ENCODE data around the gene NFE2L2. TPM values are rescaled to one million over a fixed set of nuclear protein-coding genes. Genes with fewer than 3 reads are reported as not detected.
A peak's percentile ranks its signal among the peaks of the same experiment; 100 is the strongest.
"Not testable (repeated sequence)": the region's sequence is repeated elsewhere in the genome, so short reads cannot be mapped to it uniquely, and the experiment has no call there.

Gene NFE2L2
- total RNA-seq, 3 donors from 2014 or later (not counting 1 experiment from before 2014, with no cell fraction given) = 76.0 to 99.8 (median 84.6) TPM

- Histone ChIP-seq H3K4me3 (ENCODE audit: low read length) (no peak overlapping the region), H3K36me3 (ENCODE audit: control insufficient read depth, insufficient read depth, low read length) (peaks cover 69% of the 10 kb centered on the region), H3K9me3 (ENCODE audit: control insufficient read depth, insufficient read depth, low read length) (no peaks in the 10 kb centered on the region), H3K27ac (ENCODE audit: low read length) (no peak overlapping the region), H3K4me1 (ENCODE audit: control insufficient read depth, insufficient read depth, low read length) (no peaks in the 10 kb centered on the region), H3K27me3 (ENCODE audit: control insufficient read depth, insufficient read depth, low read length) (no peaks in the 10 kb centered on the region)
- ATAC-seq = peak in 1 of 3 donors; percentile 5
- intact Hi-C loops (cut with micrococcal nuclease) = no loop called here
- no peaks in the 10 kb centered on the region for H3K9me3 Mint-ChIP-seq
- TF ChIP-seq CTCF (IDR thresholded peaks at IDR 0.05) = no peak
- H3K36me3 Mint-ChIP-seq = peaks cover 25% of the 10 kb centered on the region
- DNase-seq = no peak
- 97% methylated on average over 3 of the region's 3 CpGs for WGBS (ENCODE audit: insufficient coverage)
- H3K27me3 Mint-ChIP-seq (ENCODE audit: low read depth in 2 of 2) = no peaks in the 10 kb centered on the region
- peak overlapping the region; percentile 58 to 100 for H3K27ac Mint-ChIP-seq
- H3K4me3 Mint-ChIP-seq = no peak overlapping the region
- peaks cover 29 to 55% of the 10 kb centered on the region in 2 donors for H3K4me1 Mint-ChIP-seq
Measured at GRCh38 chr2:177221534-177221933, 43.0 kb downstream of the NFE2L2 start.

GRCh38 chr2:177219787-177220186 is 44.7 kb downstream of the NFE2L2 start:
- ATAC-seq; H3K27me3 ChIP-seq (ENCODE audit: control insufficient read depth, insufficient read depth, low read length); H3K9me3 ChIP-seq (ENCODE audit: control insufficient read depth, insufficient read depth, low read length); H3K4me3 ChIP-seq (ENCODE audit: low read length); H3K9me3 Mint-ChIP-seq; H3K27ac ChIP-seq (ENCODE audit: low read length); H3K4me1 ChIP-seq (ENCODE audit: control insufficient read depth, insufficient read depth, low read length); H3K27me3 Mint-ChIP-seq (ENCODE audit: low read depth in 2 of 2); intact Hi-C loops (cut with micrococcal nuclease); DNase-seq; H3K4me3 Mint-ChIP-seq: not testable (repeated sequence)
- H3K27ac Mint-ChIP-seq = peak overlapping the region in 1 of 2 donors; percentile 100
- H3K36me3 ChIP-seq (ENCODE audit: control insufficient read depth, insufficient read depth, low read length) = peaks cover 84% of the 10 kb centered on the region
- H3K36me3 Mint-ChIP-seq = peaks cover 39% of the 10 kb centered on the region
- no CpG with 5 or more reads among the region's 2 CpGs for WGBS (ENCODE audit: insufficient coverage)
- peaks cover 46 to 72% of the 10 kb centered on the region in 2 donors for H3K4me1 Mint-ChIP-seq

GRCh38 chr2:177217247-177217843 is 47.2 kb downstream of the NFE2L2 start:
- no peaks in the 10 kb centered on the region for H3K27me3 Mint-ChIP-seq (ENCODE audit: low read depth in 2 of 2)
- WGBS (ENCODE audit: insufficient coverage) = 82% methylated on average over 4 of the region's 5 CpGs
- H3K4me3 Mint-ChIP-seq = peak overlapping the region; percentile 35
- peaks cover 15% of the 10 kb centered on the region for H3K4me1 ChIP-seq (ENCODE audit: control insufficient read depth, insufficient read depth, low read length)
- no peak overlapping the region for H3K27ac ChIP-seq (ENCODE audit: low read length)
- H3K27me3 ChIP-seq (ENCODE audit: control insufficient read depth, insufficient read depth, low read length) = no peaks in the 10 kb centered on the region
- no peak for ATAC-seq
- intact Hi-C loops (cut with micrococcal nuclease) = no loop called here
- no peaks in the 10 kb centered on the region for H3K9me3 Mint-ChIP-seq
- H3K27ac Mint-ChIP-seq = peak overlapping the region; percentile 99 to 100
- H3K36me3 ChIP-seq (ENCODE audit: control insufficient read depth, insufficient read depth, low read length) = peaks cover 70% of the 10 kb centered on the region
- no peak for TF ChIP-seq CTCF (IDR thresholded peaks at IDR 0.05)
- no peaks in the 10 kb centered on the region for H3K9me3 ChIP-seq (ENCODE audit: control insufficient read depth, insufficient read depth, low read length)
- peaks cover 52 to 76% of the 10 kb centered on the region in 2 donors for H3K4me1 Mint-ChIP-seq
- H3K4me3 ChIP-seq (ENCODE audit: low read length) = no peak overlapping the region
- no peak for DNase-seq
- H3K36me3 Mint-ChIP-seq = peaks cover 39% of the 10 kb centered on the region

- peaks cover 27% of the 10 kb centered on the region for H3K36me3 Mint-ChIP-seq
- H3K27ac Mint-ChIP-seq = peak overlapping the region; percentile 99 to 100
- DNase-seq = peak; percentile 85 to 96
- H3K27me3 Mint-ChIP-seq (ENCODE audit: low read depth in 2 of 2) = no peaks in the 10 kb centered on the region
- H3K9me3 ChIP-seq (ENCODE audit: control insufficient read depth, insufficient read depth, low read length) = no peaks in the 10 kb centered on the region
- TF ChIP-seq CTCF (IDR thresholded peaks at IDR 0.05) = no peak
- H3K4me3 Mint-ChIP-seq = peak overlapping the region; percentile 94
- ATAC-seq = peak; percentile 57 to 75 (median 62)
- H3K4me1 ChIP-seq (ENCODE audit: control insufficient read depth, insufficient read depth, low read length) = peaks cover 18% of the 10 kb centered on the region
- peaks cover 51 to 52% of the 10 kb centered on the region in 2 donors for H3K4me1 Mint-ChIP-seq
- peak overlapping the region; percentile 100 for H3K27ac ChIP-seq (ENCODE audit: low read length)
- WGBS (ENCODE audit: insufficient coverage) = 0% methylated on average over 71 of the region's 74 CpGs
- peaks cover 33% of the 10 kb centered on the region for H3K36me3 ChIP-seq (ENCODE audit: control insufficient read depth, insufficient read depth, low read length)
- intact Hi-C loops (cut with micrococcal nuclease) = loop anchor here (1.0 to 2.0 kb wide), 3 partner anchors 39 to 50 kb away; no protein-coding TSS in a partner anchor
- peak overlapping the region; percentile 70 for H3K4me3 ChIP-seq (ENCODE audit: low read length)
- no peaks in the 10 kb centered on the region for H3K27me3 ChIP-seq (ENCODE audit: control insufficient read depth, insufficient read depth, low read length)
- no peaks in the 10 kb centered on the region for H3K9me3 Mint-ChIP-seq
Measured at GRCh38 chr2:177212891-177213856, 51.4 kb downstream of the NFE2L2 start.
